Psoas muscle (tissue), 8 donors: ENCODE data around the gene FAIM2. TPM values are rescaled to one million over a fixed set of nuclear protein-coding genes. Genes with fewer than 3 reads are reported as not detected.

ENCODE experiments used
- ATAC-seq, 4 donors: fragments of 200-7000 bp; cut with Tn5 transposase; one replicate each; pipeline ENCODE4 v1.9.1; 2020; ENCODE audit warnings: moderate library complexity in 3 of 4, mild to moderate bottlenecking in 2 of 4
- DNase-seq, 2 donors: peaks; one replicate each; pipeline ENCODE4 v3.0.0-alpha.2; 2020
- H3K27ac ChIP-seq: fragments of 200-600 bp; one replicate; pipeline ENCODE4 v1.8.0; 2022
- H3K27me3 ChIP-seq, 3 donors: fragments of 200-600 bp in 1 of 3; one replicate each; pipeline versions ENCODE4 v1.6.1 to v1.8.0; 2013 to 2022; ENCODE audit warnings: low read length in 2 of 3, mild to moderate bottlenecking in 2 of 3, moderate library complexity in 1 of 3; ENCODE audit not compliant: insufficient read depth in 3 of 3
- H3K36me3 ChIP-seq, 2 donors: fragments of 200-600 bp in 1 of 2; one replicate each; pipeline versions ENCODE4 v1.6.1 to v1.8.0; 2013 to 2022; ENCODE audit warnings: low read depth in 1 of 2, mild to moderate bottlenecking in 1 of 2, moderate library complexity in 1 of 2; ENCODE audit not compliant: insufficient read depth in 1 of 2
- H3K4me1 ChIP-seq: fragments of 200-600 bp; one replicate; pipeline ENCODE4 v1.8.0; 2022
- H3K4me3 ChIP-seq: fragments of 200-600 bp; one replicate; pipeline ENCODE4 v1.8.0; 2022; ENCODE audit warnings: mild to moderate bottlenecking
- H3K9me3 ChIP-seq: fragments of 200-600 bp; one replicate; pipeline ENCODE4 v1.8.0; 2022
- CTCF ChIP-seq: fragments of 200-600 bp; IDR thresholded peaks from one replicate; pipeline ENCODE4 v1.8.0; 2022; ENCODE audit warnings: antibody characterized with exemption
- WGBS, 3 donors: extraction: QIAGEN DNeasy Blood & Tissue Kit; methylation state at CpG; one replicate each; pipeline versions ENCODE4 v1.1.6 to v1.1.7; 2013; 5-methylcytosine and 5-hydroxymethylcytosine counted together
- intact Hi-C, 2 donors: fragments of 100-400 bp; cut with DNase I; formaldehyde crosslinking; loops; one replicate each; pipeline versions ENCODE4 v1.11.0 to v1.14.2; 2022
- polyA plus RNA-seq, 3 donors: library from polyadenylated mRNA; stranded (reverse); fragments of 200-250 nt; gene quantifications; one replicate each; pipeline ENCODE4 v1.2.3, GENCODE V29; 2013
- total RNA-seq, 4 donors: library from RNA; stranded (reverse); fragmentation: NEBNext Ultra II Directional in 2 of 4; extraction: Animal tissue kit (Norgen Biotek cat#: 25700) in 2 of 4; gene quantifications; one replicate each; pipeline versions ENCODE4 v1.2.1 to v1.2.4, GENCODE V29; 2021 to 2023
- donor health status: healthy with polysubstance abuse.
- donor health status: DM: no; HTN: no; CAD: no; lungs with moderate emphysema.
- donor health status: Bipolar disorder and iron deficiency.
- donor health status: healthy.
- donor health status: DM: yes; HTN: yes; CAD: no.
- donor health status: DM: no; HTN: no; CAD: no.
- donor health status: DM: no; HTN: no; CAD: no.
- donor health status: DM: yes; HTN: yes; CAD: no.

The FAIM2 gene
- total and polyA plus RNA-seq, 7 donors: 0.22 to 1.1 (median 0.58) TPM; not detected in 2

- ATAC-seq (no peak), DNase-seq (no peak)
- H3K27me3 ChIP-seq: peaks cover 0 to 1% (median 0%) of the 10 kb centered on the region in 3 donors
- H3K9me3 ChIP-seq: no peaks in the 10 kb centered on the region
- 76 to 81% (median 80%) methylated on average over 12 of the region's 12 CpGs for WGBS, 3 donors
- no peak overlapping the region for H3K27ac ChIP-seq
- no peaks in the 10 kb centered on the region for H3K4me1 ChIP-seq
- H3K36me3 ChIP-seq: no peaks in the 10 kb centered on the region
- TF ChIP-seq CTCF: no peak
- intact Hi-C loops: no loop called here
- H3K4me3 ChIP-seq: no peak overlapping the region
Measured at GRCh38 chr12:49917166-49917787, 13.6 kb upstream of the FAIM2 start.

- no peak overlapping the region for H3K4me3 ChIP-seq
- H3K27ac ChIP-seq: no peak overlapping the region
- peak in 1 of 2 donors; percentile 19 for DNase-seq
- H3K4me1 ChIP-seq: no peaks in the 10 kb centered on the region
- no peaks in the 10 kb centered on the region for H3K36me3 ChIP-seq
- WGBS, 3 donors: 82 to 87% (median 83%) methylated on average over 8 of the region's 8 CpGs
- H3K9me3 ChIP-seq: no peaks in the 10 kb centered on the region
- intact Hi-C loops: no loop called here
- H3K27me3 ChIP-seq: peaks cover 0 to 1% (median 0%) of the 10 kb centered on the region in 3 donors
- no peak for ATAC-seq
- TF ChIP-seq CTCF: no peak
Measured at GRCh38 chr12:49916129-49916919, 12.6 kb upstream of the FAIM2 start.

- no peaks in the 10 kb centered on the region for H3K36me3 ChIP-seq
- WGBS, 3 donors: 51 to 68% (median 63%) methylated on average over 16 of the region's 16 CpGs
- intact Hi-C loops: no loop called here
- H3K4me1 ChIP-seq: no peaks in the 10 kb centered on the region
- ATAC-seq (peak; percentile 50 to 75 (median 66)), DNase-seq (peak in 1 of 2 donors; percentile 78)
- no peaks in the 10 kb centered on the region for H3K9me3 ChIP-seq
- H3K4me3 ChIP-seq: no peak overlapping the region
- H3K27ac ChIP-seq: no peak overlapping the region
- H3K27me3 ChIP-seq: peaks cover 0 to 1% (median 0%) of the 10 kb centered on the region in 3 donors
- TF ChIP-seq CTCF: no peak
Measured at GRCh38 chr12:49912345-49913255, 8.9 kb upstream of the FAIM2 start.

GRCh38 chr12:49911213-49911605 is 7.5 kb upstream of the FAIM2 start:
- WGBS, 3 donors: 95 to 97% (median 97%) methylated on average over 2 of the region's 2 CpGs
- no peak for TF ChIP-seq CTCF
- intact Hi-C loops: no loop called here
- peaks cover 0 to 1% (median 0%) of the 10 kb centered on the region in 3 donors for H3K27me3 ChIP-seq
- no peaks in the 10 kb centered on the region for H3K4me1 ChIP-seq
- H3K4me3 ChIP-seq: no peak overlapping the region
- DNase-seq (no peak), ATAC-seq (no peak)
- no peaks in the 10 kb centered on the region for H3K36me3 ChIP-seq
- no peak overlapping the region for H3K27ac ChIP-seq
- no peaks in the 10 kb centered on the region for H3K9me3 ChIP-seq
